Neuronal stem cell (in vitro differentiated cells): ENCODE data around the gene IFNB1. TPM values are rescaled to one million over a fixed set of nuclear protein-coding genes. Genes with fewer than 3 reads are reported as not detected.

Experiments
- DNase-seq: peaks from one replicate; pipeline ENCODE4 v3.0.0-alpha.2; 2013; ENCODE audit warnings: low spot score
- H2AFZ ChIP-seq: one replicate; pipeline ENCODE4 v1.6.1; 2013; ENCODE audit warnings: mild to moderate bottlenecking, low read length, inconsistent platforms
- H2AK5ac ChIP-seq: 2 replicates; pipeline ENCODE4 v1.6.1; 2013; ENCODE audit warnings: low read depth, mild to moderate bottlenecking, inconsistent platforms, low read length, moderate library complexity, mixed read lengths
- H2BK120ac ChIP-seq: 2 replicates; pipeline ENCODE4 v1.6.1; 2013; ENCODE audit warnings: low read depth, mild to moderate bottlenecking, inconsistent platforms, low read length, moderate library complexity, mixed read lengths
- H2BK12ac ChIP-seq: one replicate; pipeline ENCODE4 v1.6.1; 2013; ENCODE audit warnings: low read length, inconsistent platforms
- H2BK15ac ChIP-seq: 2 replicates; pipeline ENCODE4 v1.6.1; 2013; ENCODE audit warnings: mild to moderate bottlenecking, low read length, inconsistent platforms, mixed read lengths
- H2BK5ac ChIP-seq: one replicate; pipeline ENCODE4 v1.6.1; 2013; ENCODE audit warnings: inconsistent platforms, mild to moderate bottlenecking, low read length, moderate library complexity
- H3K14ac ChIP-seq: one replicate; pipeline ENCODE4 v1.6.1; 2013; ENCODE audit warnings: low read length, inconsistent platforms
- H3K18ac ChIP-seq: 2 replicates; pipeline ENCODE4 v1.6.1; 2013; ENCODE audit warnings: low read length, inconsistent platforms
- H3K23ac ChIP-seq: 2 replicates; pipeline ENCODE4 v1.6.1; 2013; ENCODE audit warnings: low read depth, mild to moderate bottlenecking, mixed read lengths, low read length, inconsistent platforms; ENCODE audit not compliant: poor library complexity
- H3K27ac ChIP-seq: replicated peaks from 3 replicates; pipeline ENCODE4 v1.5.1; 2013; ENCODE audit warnings: low read length, inconsistent platforms
- H3K27me3 ChIP-seq, 3 experiments: 2 replicates each; pipeline ENCODE4 v1.6.1; 2013; ENCODE audit warnings: low read length in 3 of 3, mild to moderate bottlenecking in 2 of 3, inconsistent platforms in 1 of 3, low read depth in 1 of 3, mixed read lengths in 1 of 3, moderate library complexity in 1 of 3; ENCODE audit not compliant: control insufficient read depth in 3 of 3, insufficient read depth in 3 of 3
- H3K36me3 ChIP-seq, 2 donors: replicated peaks in 1 of 2; 2 replicates each; pipeline ENCODE4 v1.6.1; 2013; ENCODE audit warnings: low read length in 2 of 2; ENCODE audit not compliant: control insufficient read depth in 2 of 2, insufficient read depth in 2 of 2
- H3K4ac ChIP-seq: 2 replicates; pipeline ENCODE4 v1.6.1; 2013; ENCODE audit warnings: inconsistent platforms, mild to moderate bottlenecking, low read length, moderate library complexity
- H3K4me1 ChIP-seq, 2 donors: 1 replicate in 1 of 2; 2 replicates in 1 of 2; pipeline ENCODE4 v1.6.1; 2013; ENCODE audit warnings: low read length in 2 of 2, low read depth in 1 of 2; ENCODE audit not compliant: control insufficient read depth in 2 of 2, insufficient read depth in 1 of 2
- H3K4me2 ChIP-seq: one replicate; pipeline ENCODE4 v1.6.1; 2013; ENCODE audit warnings: mild to moderate bottlenecking, low read length, inconsistent platforms; ENCODE audit not compliant: insufficient read depth, poor library complexity, severe bottlenecking
- H3K4me3 ChIP-seq, 2 donors: 2 replicates each; pipeline ENCODE4 v1.5.1; 2013; ENCODE audit warnings: low read length in 2 of 2, mild to moderate bottlenecking in 2 of 2, inconsistent platforms in 1 of 2, moderate library complexity in 1 of 2
- H3K79me1 ChIP-seq: one replicate; pipeline ENCODE4 v1.6.1; 2013; ENCODE audit warnings: low read depth, mild to moderate bottlenecking, inconsistent platforms, low read length, moderate library complexity
- H3K9ac ChIP-seq: one replicate; pipeline ENCODE4 v1.6.1; 2013; ENCODE audit warnings: mild to moderate bottlenecking, low read depth, low read length, inconsistent platforms; ENCODE audit not compliant: poor library complexity
- H3K9me3 ChIP-seq, 2 donors: replicated peaks in 1 of 2; 2 replicates each; pipeline versions ENCODE3 to v1.6.1; 2013; ENCODE audit warnings: low read length in 2 of 2, mild to moderate bottlenecking in 2 of 2, inconsistent platforms in 1 of 2, low read depth in 1 of 2, mixed read lengths in 1 of 2, moderate library complexity in 1 of 2; ENCODE audit not compliant: control insufficient read depth in 2 of 2, insufficient read depth in 1 of 2
- H4K8ac ChIP-seq: one replicate; pipeline ENCODE4 v1.6.1; 2013; ENCODE audit warnings: low read depth, mild to moderate bottlenecking, inconsistent platforms, low read length, moderate library complexity
- H4K91ac ChIP-seq: one replicate; pipeline ENCODE4 v1.6.1; 2013; ENCODE audit warnings: low read length, low read depth, mild to moderate bottlenecking, inconsistent platforms; ENCODE audit not compliant: poor library complexity
- WGBS, 2 donors: extraction: QIAGEN DNeasy Blood & Tissue Kit; methylation state at CpG; one replicate each; pipeline ENCODE4 v1.1.7; 2013; ENCODE audit warnings: missing lambda C conversion rate in 2 of 2, mixed read lengths in 1 of 2; ENCODE audit not compliant: insufficient read length in 2 of 2, insufficient replicate concordance in 1 of 2; ENCODE audit errors: extremely low coverage in 2 of 2; 5-methylcytosine and 5-hydroxymethylcytosine counted together
- polyA plus RNA-seq, 2 experiments: library from polyadenylated mRNA; stranded (reverse); fragments of 200-250 nt; gene quantifications; one replicate each; pipeline ENCODE4 v1.2.3, GENCODE V29; 2013

IFNB1 gene
- polyA plus RNA-seq (2013, experiment 1 of 2): not detected
- not detected for polyA plus RNA-seq (2013, experiment 2 of 2)

DNA sequence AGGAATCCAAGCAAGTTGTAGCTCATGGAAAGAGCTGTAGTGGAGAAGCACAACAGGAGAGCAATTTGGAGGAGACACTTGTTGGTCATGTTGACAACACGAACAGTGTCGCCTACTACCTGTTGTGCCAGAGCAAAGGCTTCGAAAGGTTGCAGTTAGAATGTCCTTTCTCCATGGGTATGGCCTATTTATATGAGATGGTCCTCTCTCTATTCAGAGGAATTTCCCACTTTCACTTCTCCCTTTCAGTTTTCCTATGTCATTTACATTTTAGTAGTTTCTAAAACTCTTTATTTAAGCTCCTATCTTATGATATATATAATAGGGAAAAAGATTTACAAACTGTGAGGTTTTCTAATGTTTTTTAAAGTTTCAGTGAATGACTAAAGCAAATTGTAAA is at the start of gene IFNB1:
Gene IFNB1 (minus strand): TSS at position 162 of the 400 bp plus-strand sequence. CDS start 73 bp downstream, at position 89.
- Histone ChIP-seq H3K4me2 (no peak within 1 kb of the TSS), H3K36me3 (no peaks in the 10 kb centered on the region), H3K79me1 (no peaks in the 10 kb centered on the region), H4K91ac (no peak within 1 kb of the TSS), H3K9ac (no peak within 1 kb of the TSS), H3K9me3 (no peaks in the 10 kb centered on the region), H2AK5ac (no peak within 1 kb of the TSS), H2BK120ac (no peak within 1 kb of the TSS), H2AFZ (peak within 1 kb of the TSS; percentile 40), H2BK12ac (no peak within 1 kb of the TSS), H3K4ac (no peak within 1 kb of the TSS), H3K14ac (no peak within 1 kb of the TSS), H3K27ac (no peak within 1 kb of the TSS), H3K4me1 (peaks cover 5 to 6% of the 10 kb centered on the region in 2 donors), H2BK15ac (no peak within 1 kb of the TSS), H2BK5ac (no peak within 1 kb of the TSS), H3K4me3 (no peak within 1 kb of the TSS), H3K27me3 (no peaks in the 10 kb centered on the region), H3K23ac (no peak within 1 kb of the TSS), H4K8ac (no peak within 1 kb of the TSS), H3K18ac (no peak within 1 kb of the TSS)
- no peak for DNase-seq
- no CpG with 5 or more reads among the region's 3 CpGs for WGBS, 2 donors

DNA sequence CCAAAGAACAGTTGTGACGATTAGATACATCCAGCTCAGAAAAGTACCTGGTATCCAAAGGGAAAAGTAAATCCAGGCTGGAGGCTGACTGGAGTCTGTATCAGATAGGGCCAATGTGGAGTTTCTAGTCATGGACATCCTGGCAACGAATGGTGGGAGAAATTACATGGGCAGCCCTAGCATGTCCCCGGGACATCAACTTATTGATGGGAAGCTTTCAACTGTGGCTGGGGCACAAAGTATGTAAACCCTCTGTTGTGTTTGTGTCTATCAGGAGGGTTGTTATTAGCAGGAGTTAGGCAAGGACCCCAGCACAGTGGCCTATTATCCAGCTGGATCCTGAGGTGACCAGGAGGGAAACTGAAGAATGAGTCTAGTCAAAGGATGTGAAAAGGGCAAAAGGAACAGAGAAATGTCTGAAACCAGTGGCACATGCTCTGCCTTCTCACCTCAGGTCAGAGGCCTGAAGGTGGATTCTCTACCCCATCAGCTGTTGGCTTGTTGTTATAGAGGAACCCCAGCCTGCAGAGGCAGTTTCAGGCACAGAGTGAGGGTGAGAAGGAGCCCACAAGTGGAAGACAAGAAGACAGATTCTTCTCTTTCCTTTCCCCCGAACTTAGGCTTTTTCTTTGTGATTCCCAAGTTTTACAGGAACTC is 44.0 kb upstream of the IFNB1 start:
- Histone ChIP-seq H2AFZ (no peak overlapping the region), H3K18ac (no peak overlapping the region), H4K91ac (no peak overlapping the region), H3K4ac (no peak overlapping the region), H3K27me3 (no peaks in the 10 kb centered on the region), H3K4me3 (no peak overlapping the region), H3K27ac (no peak overlapping the region), H3K14ac (no peak overlapping the region), H2BK5ac (no peak overlapping the region), H3K23ac (no peak overlapping the region), H3K4me1 (peaks cover 0 to 2% of the 10 kb centered on the region in 2 donors), H4K8ac (no peak overlapping the region), H2BK120ac (no peak overlapping the region), H3K36me3 (no peaks in the 10 kb centered on the region), H3K9me3 (no peaks in the 10 kb centered on the region), H2AK5ac (no peak overlapping the region), H3K79me1 (no peaks in the 10 kb centered on the region), H2BK15ac (no peak overlapping the region), H2BK12ac (no peak overlapping the region), H3K9ac (no peak overlapping the region), H3K4me2 (no peak overlapping the region)
- WGBS, 2 donors: no CpG with 5 or more reads among the region's 4 CpGs
- no peak for DNase-seq

DNA sequence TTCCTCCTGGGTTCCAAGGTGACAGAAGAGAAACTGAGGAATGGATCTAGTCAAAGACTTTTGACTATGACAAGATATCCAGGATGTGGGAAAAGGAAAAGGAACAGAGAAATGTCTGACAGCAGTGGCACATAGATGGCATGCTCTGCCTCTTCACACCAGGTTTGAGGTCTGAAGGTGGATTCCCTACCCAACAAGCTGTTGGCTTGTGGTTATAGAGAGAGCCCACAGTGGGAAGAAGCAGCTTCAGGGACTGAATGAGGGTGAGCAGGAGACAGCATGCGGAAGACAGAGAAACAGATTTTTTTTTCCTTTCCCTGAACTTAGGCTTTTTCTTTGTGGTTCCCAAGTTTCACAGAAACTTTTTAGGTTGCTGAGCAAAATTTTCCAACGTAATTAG is 43.3 kb upstream of the IFNB1 start:
- no peaks in the 10 kb centered on the region for H3K36me3 ChIP-seq
- H3K27ac ChIP-seq: no peak overlapping the region
- H3K18ac ChIP-seq: no peak overlapping the region
- no peak overlapping the region for H3K14ac ChIP-seq
- no peak overlapping the region for H3K9ac ChIP-seq
- H4K91ac ChIP-seq: no peak overlapping the region
- H3K4me2 ChIP-seq: no peak overlapping the region
- H2BK15ac ChIP-seq: no peak overlapping the region
- no peaks in the 10 kb centered on the region for H3K27me3 ChIP-seq
- no peak overlapping the region for H2BK5ac ChIP-seq
- H2AFZ ChIP-seq: no peak overlapping the region
- peaks cover 0 to 2% of the 10 kb centered on the region in 2 donors for H3K4me1 ChIP-seq
- H3K4me3 ChIP-seq: no peak overlapping the region
- H3K23ac ChIP-seq: no peak overlapping the region
- H2BK12ac ChIP-seq: no peak overlapping the region
- H3K4ac ChIP-seq: no peak overlapping the region
- H4K8ac ChIP-seq: no peak overlapping the region
- no peaks in the 10 kb centered on the region for H3K9me3 ChIP-seq
- no CpG with 5 or more reads among the region's 2 CpGs for WGBS, 2 donors
- no peaks in the 10 kb centered on the region for H3K79me1 ChIP-seq
- H2BK120ac ChIP-seq: no peak overlapping the region
- DNase-seq: no peak
- H2AK5ac ChIP-seq: no peak overlapping the region

GRCh38 chr9:21119093-21119770 is 41.5 kb upstream of the IFNB1 start:
- no peak overlapping the region for H3K27ac ChIP-seq
- no peak overlapping the region for H3K14ac ChIP-seq
- H3K23ac ChIP-seq: no peak overlapping the region
- no peaks in the 10 kb centered on the region for H3K79me1 ChIP-seq
- peak overlapping the region; percentile 26 for H2AFZ ChIP-seq
- H3K9me3 ChIP-seq: no peaks in the 10 kb centered on the region
- no peak for DNase-seq
- no peak overlapping the region for H3K9ac ChIP-seq
- H4K8ac ChIP-seq: no peak overlapping the region
- WGBS, 2 donors: no CpG with 5 or more reads among the region's 7 CpGs
- H2AK5ac ChIP-seq: no peak overlapping the region
- no peak overlapping the region for H3K4me3 ChIP-seq
- H2BK120ac ChIP-seq: no peak overlapping the region
- peaks cover 0 to 2% of the 10 kb centered on the region in 2 donors for H3K4me1 ChIP-seq
- no peaks in the 10 kb centered on the region for H3K27me3 ChIP-seq
- H2BK5ac ChIP-seq: no peak overlapping the region
- H3K36me3 ChIP-seq: no peaks in the 10 kb centered on the region
- no peak overlapping the region for H2BK15ac ChIP-seq
- H2BK12ac ChIP-seq: no peak overlapping the region
- no peak overlapping the region for H4K91ac ChIP-seq
- H3K4me2 ChIP-seq: no peak overlapping the region
- no peak overlapping the region for H3K18ac ChIP-seq
- H3K4ac ChIP-seq: no peak overlapping the region
